Gastrocnemius medialis (tissue), 4 donors: Measurements from ENCODE around the gene CACNB1. TPM values are rescaled to one million over a fixed set of nuclear protein-coding genes. Genes with fewer than 3 reads are reported as not detected.

ENCODE experiments used
- ATAC-seq, 2 donors: fragments of 150-250 bp; one replicate each; pipeline ENCODE4 v1.9.1; 2016
- DNase-seq, 2 donors: peaks; one replicate each; pipeline ENCODE4 v3.0.0-alpha.2; 2019
- H3K27ac ChIP-seq, 4 donors: fragments of 200-600 bp; sonication (generic); 1 replicate in 1 of 4; 2 replicates in 3 of 4; pipeline ENCODE4 v1.5.1; 2016 to 2018; ENCODE audit warnings: mild to moderate bottlenecking in 2 of 4, moderate library complexity in 1 of 4
- H3K27me3 ChIP-seq, 3 donors: fragments of 200-600 bp; sonication (generic) in 2 of 3; 1 replicate in 1 of 3; 2 replicates in 2 of 3; pipeline versions ENCODE4 v1.5.1 to v1.6.0; 2016 to 2019; ENCODE audit warnings: mild to moderate bottlenecking in 1 of 3, moderate library complexity in 1 of 3
- H3K36me3 ChIP-seq, 2 donors: fragments of 200-600 bp; sonication (generic) in 1 of 2; one replicate each; pipeline ENCODE4 v1.5.1; 2017 to 2018
- H3K4me1 ChIP-seq, 2 donors: fragments of 200-600 bp; sonication (generic) in 1 of 2; one replicate each; pipeline ENCODE4 v1.5.1; 2016 to 2017; ENCODE audit warnings: mild to moderate bottlenecking in 2 of 2
- H3K4me3 ChIP-seq, 4 donors: fragments of 200-600 bp; sonication (generic) in 3 of 4; 1 replicate in 1 of 4; 2 replicates in 3 of 4; pipeline ENCODE4 v1.5.1; 2016 to 2019; ENCODE audit warnings: mild to moderate bottlenecking in 2 of 4
- H3K9me3 ChIP-seq, 3 donors: fragments of 200-600 bp; sonication (generic) in 2 of 3; 1 replicate in 1 of 3; 2 replicates in 2 of 3; pipeline ENCODE4 v1.5.1; 2016 to 2019
- POLR2A ChIP-seq, 2 donors: fragments of 450-650 bp; IDR thresholded peaks; one replicate each; pipeline ENCODE4 v1.6.1; 2017; ENCODE audit warnings: antibody characterized with exemption in 2 of 2, mild to moderate bottlenecking in 2 of 2, moderate library complexity in 2 of 2
- in situ Hi-C, 4 donors: fragments of 200-750 bp; cut with MboI; loops; one replicate each; pipeline versions ENCODE4 v1.15.0 to v1.8.0; 2017; ENCODE audit warnings: low sequenced_read_pairs in 4 of 4
- intact Hi-C: fragments of 100-400 bp; cut with DNase I; formaldehyde crosslinking; loops from one replicate; pipeline ENCODE4 v1.15.1; 2023; ENCODE audit warnings: low total_unique reads
- total RNA-seq, 4 donors: library from RNA; depleted of rRNA; stranded (reverse); fragments of >200 nt; gene quantifications; one replicate each; pipeline versions ENCODE4 v1.1.0 to v1.2.3, GENCODE V29; 2016
- TF ChIP-seq, protein P1 (sequence below), 5 experiments: fragments of 450-650 bp in 3 of 5; fragments of 200-600 bp in 2 of 5; sonication (generic) in 2 of 5; IDR thresholded peaks in 4 of 5; conservative IDR thresholded peaks in 1 of 5; 1 replicate in 4 of 5; 2 replicates in 1 of 5; pipeline ENCODE4 v1.5.1; 2016 to 2019; ENCODE audit warnings: antibody characterized with exemption in 5 of 5, mild to moderate bottlenecking in 3 of 5, moderate library complexity in 3 of 5

Gene CACNB1
- total RNA-seq, 4 donors from 2014 or later = 236 to 432 (median 340) TPM

DNA sequence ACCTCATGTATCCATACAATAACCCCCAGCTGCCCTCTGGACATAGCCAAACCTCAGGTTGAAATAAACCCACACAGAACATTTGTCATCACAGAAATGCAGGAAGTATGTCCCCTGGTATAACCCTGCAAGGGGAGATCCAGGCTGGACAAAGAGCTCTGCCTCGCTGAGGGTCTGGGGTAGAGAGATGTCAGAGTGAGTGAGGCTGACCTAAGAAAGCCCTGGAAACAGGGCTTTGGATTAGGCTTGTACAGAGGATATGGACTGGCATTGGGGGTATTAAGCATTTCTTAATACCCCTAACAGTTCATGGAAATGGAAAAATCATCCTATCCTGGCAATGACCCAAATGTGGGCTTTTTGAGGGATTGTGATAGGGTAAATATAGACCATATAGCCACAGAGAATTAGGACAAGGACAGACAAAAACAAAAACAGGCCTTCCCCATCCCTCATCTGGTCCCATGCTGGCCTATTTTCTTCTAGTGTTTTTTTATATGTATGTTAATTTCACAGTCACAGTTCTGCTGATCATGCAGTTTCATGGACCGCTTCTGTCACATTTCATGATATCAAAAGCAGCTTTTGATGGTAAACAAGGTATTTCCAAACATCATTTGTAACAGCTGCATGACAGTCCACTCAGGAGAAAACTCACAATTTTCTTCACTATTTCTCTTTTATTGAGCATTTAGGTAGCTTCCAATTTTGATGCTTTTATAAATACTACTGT is 72.2 kb downstream of the CACNB1 start:
- no peaks in the 10 kb centered on the region for H3K27me3 ChIP-seq
- no peaks in the 10 kb centered on the region for H3K36me3 ChIP-seq
- H3K27ac ChIP-seq = no peak overlapping the region
- in situ Hi-C loops = no loop called here
- H3K4me1 ChIP-seq = no peaks in the 10 kb centered on the region
- H3K4me3 ChIP-seq = no peak overlapping the region
- no peaks in the 10 kb centered on the region for H3K9me3 ChIP-seq
- ATAC-seq = no peak
- intact Hi-C loops = no loop called here
- no peak for DNase-seq
- TF ChIP-seq POLR2A (IDR thresholded peaks at IDR 0.05) = no peak
- TF ChIP-seq, protein P1, sequence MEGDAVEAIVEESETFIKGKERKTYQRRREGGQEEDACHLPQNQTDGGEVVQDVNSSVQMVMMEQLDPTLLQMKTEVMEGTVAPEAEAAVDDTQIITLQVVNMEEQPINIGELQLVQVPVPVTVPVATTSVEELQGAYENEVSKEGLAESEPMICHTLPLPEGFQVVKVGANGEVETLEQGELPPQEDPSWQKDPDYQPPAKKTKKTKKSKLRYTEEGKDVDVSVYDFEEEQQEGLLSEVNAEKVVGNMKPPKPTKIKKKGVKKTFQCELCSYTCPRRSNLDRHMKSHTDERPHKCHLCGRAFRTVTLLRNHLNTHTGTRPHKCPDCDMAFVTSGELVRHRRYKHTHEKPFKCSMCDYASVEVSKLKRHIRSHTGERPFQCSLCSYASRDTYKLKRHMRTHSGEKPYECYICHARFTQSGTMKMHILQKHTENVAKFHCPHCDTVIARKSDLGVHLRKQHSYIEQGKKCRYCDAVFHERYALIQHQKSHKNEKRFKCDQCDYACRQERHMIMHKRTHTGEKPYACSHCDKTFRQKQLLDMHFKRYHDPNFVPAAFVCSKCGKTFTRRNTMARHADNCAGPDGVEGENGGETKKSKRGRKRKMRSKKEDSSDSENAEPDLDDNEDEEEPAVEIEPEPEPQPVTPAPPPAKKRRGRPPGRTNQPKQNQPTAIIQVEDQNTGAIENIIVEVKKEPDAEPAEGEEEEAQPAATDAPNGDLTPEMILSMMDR (IDR thresholded peaks at IDR 0.05 in 4 of 5, conservative IDR thresholded peaks at IDR 0.05 in 1 of 5) = no peak

DNA sequence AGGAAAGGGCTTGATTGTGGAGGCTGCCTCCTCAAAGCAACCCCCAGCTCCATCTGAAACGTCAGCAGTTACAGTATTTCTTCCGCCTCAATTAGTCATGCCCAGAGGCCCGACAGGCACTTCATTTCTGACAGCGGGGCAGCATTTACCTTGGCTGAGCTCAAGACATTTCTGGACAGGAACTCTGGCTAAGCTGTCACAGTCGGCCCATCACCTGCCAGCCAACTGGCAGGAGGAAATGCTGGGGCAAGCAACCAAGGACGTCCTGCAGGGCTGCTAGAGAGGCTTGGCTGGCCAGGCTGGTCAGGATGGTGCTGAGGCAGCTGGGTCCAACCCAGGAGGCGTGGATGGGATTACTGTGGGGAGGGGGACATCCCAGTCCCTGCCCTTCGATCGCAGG is 73.8 kb downstream of the CACNB1 start:
- peak; percentile 47 to 66 for ATAC-seq
- no peak overlapping the region for H3K27ac ChIP-seq
- H3K4me1 ChIP-seq = no peaks in the 10 kb centered on the region
- TF ChIP-seq POLR2A (IDR thresholded peaks at IDR 0.05) = no peak
- TF ChIP-seq, protein P1 (IDR thresholded peaks at IDR 0.05 in 4 of 5, conservative IDR thresholded peaks at IDR 0.05 in 1 of 5) = no peak
- H3K4me3 ChIP-seq = no peak overlapping the region
- in situ Hi-C loops (no loop called here), intact Hi-C loops (no loop called here)
- H3K27me3 ChIP-seq = no peaks in the 10 kb centered on the region
- H3K36me3 ChIP-seq = no peaks in the 10 kb centered on the region
- peak in 1 of 2 donors; percentile 35 for DNase-seq
- no peaks in the 10 kb centered on the region for H3K9me3 ChIP-seq

Other genes with a start within 250 kb of the CACNB1 start
- not detected for gene FBXO47, start 230.3 kb downstream of the CACNB1 start, total RNA-seq
- gene PLXDC1, start 46.0 kb downstream of the CACNB1 start, total RNA-seq = 1 to 10 TPM in 3 of 4 donors, under 1 TPM in 1; 0.49 to 4.5 (median 2.4) TPM
- under 1 TPM in 2 of 4 donors, not detected in 2; 0.20 to 0.22 TPM for gene ARL5C, start 31.5 kb downstream of the CACNB1 start, total RNA-seq
- gene RPL19, start 2.6 kb upstream of the CACNB1 start, total RNA-seq = 1,000 to 10,000 TPM; 1,960 to 2,584 (median 2,358) TPM
- not detected for gene STAC2, start 28.3 kb upstream of the CACNB1 start, total RNA-seq
- gene FBXL20, start 204.0 kb upstream of the CACNB1 start, total RNA-seq = 10 to 100 TPM; 10.4 to 15.4 (median 13.1) TPM